AG04450 (cell line): ENCODE results near the gene PITRM1. TPM values are rescaled to one million over a fixed set of nuclear protein-coding genes. Genes with fewer than 3 reads are reported as not detected.

Source experiments
- CTCF ChIA-PET: fragments of 300-600, 350-600 bp; formaldehyde crosslinking; extraction: SDS; loops from one replicate; lab custom pipeline; 2022; ENCODE audit warnings: antibody characterized with exemption, inconsistent platforms; lab: Charles Lee
- POLR2A ChIA-PET: fragments of 350-600 bp; formaldehyde crosslinking; extraction: SDS; loops from one replicate; lab custom pipeline; 2021; ENCODE audit warnings: antibody characterized with exemption, inconsistent platforms; lab: Yijun Ruan, JAX
- DNase-seq: peaks from one replicate; pipeline ENCODE4 v3.0.0-alpha.2; 2011; ENCODE audit warnings: low read depth, low spot score
- H3K27ac ChIP-seq: one replicate; pipeline ENCODE4 v1.5.1; 2012; ENCODE audit warnings: low read depth, low read length, control low read depth
- H3K27me3 ChIP-seq: one replicate; pipeline ENCODE4 v1.6.0; 2012; ENCODE audit warnings: low read length; ENCODE audit not compliant: control insufficient read depth, insufficient read depth
- H3K4me3 ChIP-seq: 2 replicates; pipeline ENCODE4 v1.5.1; 2011; ENCODE audit warnings: mild to moderate bottlenecking, low read depth, low read length, control low read depth
- H3K9me3 ChIP-seq: 2 replicates; pipeline ENCODE4 v1.5.1; 2012; ENCODE audit warnings: low read length; ENCODE audit not compliant: control insufficient read depth, insufficient read depth
- polyA plus RNA-seq: library from polyadenylated mRNA; depleted of rRNA; stranded (reverse); fragments of >200 nt; gene quantifications from 2 replicates; pipeline ENCODE4 v1.2.3, GENCODE V29; 2011
- TF ChIP-seq, protein P1 (sequence below): IDR thresholded peaks from 2 replicates; pipeline ENCODE4 v1.5.1; 2011; ENCODE audit warnings: low read depth, low read length, control low read depth, inconsistent platforms

Gene PITRM1
- polyA plus RNA-seq, 1 experiment = 52.8 TPM

DNA sequence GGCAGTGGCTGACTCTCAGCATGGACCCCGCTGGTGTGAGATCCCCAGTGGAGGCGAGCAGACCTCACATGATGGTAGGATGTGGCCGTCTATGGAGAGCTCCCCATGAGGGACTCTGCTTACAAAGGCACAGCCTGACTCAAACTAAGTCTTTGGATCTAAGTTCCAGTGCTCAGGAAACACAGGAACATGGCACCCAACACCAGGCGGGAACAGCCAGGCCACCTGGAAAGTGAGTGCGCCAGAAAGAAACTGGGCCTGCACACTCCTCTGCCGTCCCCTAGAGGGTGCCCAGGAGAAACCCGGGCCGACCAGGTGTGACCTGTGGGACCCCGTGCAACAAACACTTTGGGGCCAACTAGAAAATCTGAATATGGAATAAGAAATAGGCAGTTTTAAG is 10.0 kb downstream of the PITRM1 start:
- H3K4me3 ChIP-seq = no peak overlapping the region
- POLR2A ChIA-PET = no interaction called here

DNA sequence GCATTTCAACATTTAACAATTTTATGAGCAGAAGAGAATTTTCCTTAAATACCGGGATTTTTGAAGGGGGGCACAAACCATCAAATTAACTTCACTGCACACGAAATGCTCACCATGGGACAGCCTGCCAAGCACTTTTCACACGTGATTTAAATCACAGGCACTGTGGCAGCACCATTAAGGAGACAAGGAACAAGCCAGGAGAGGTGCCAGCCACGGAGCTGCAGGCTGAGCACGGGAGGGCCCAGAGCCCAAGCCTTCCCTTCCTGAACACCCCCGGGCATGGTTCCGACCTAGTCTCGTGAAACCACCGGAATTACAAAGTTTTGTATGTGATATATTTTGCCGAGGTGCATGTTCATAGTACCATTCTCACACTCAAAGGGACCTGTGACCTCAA is 13.4 kb downstream of the PITRM1 start:
- ChIA-PET POLR2A (no interaction called here), CTCF (no interaction called here)
- TF ChIP-seq, protein P1, sequence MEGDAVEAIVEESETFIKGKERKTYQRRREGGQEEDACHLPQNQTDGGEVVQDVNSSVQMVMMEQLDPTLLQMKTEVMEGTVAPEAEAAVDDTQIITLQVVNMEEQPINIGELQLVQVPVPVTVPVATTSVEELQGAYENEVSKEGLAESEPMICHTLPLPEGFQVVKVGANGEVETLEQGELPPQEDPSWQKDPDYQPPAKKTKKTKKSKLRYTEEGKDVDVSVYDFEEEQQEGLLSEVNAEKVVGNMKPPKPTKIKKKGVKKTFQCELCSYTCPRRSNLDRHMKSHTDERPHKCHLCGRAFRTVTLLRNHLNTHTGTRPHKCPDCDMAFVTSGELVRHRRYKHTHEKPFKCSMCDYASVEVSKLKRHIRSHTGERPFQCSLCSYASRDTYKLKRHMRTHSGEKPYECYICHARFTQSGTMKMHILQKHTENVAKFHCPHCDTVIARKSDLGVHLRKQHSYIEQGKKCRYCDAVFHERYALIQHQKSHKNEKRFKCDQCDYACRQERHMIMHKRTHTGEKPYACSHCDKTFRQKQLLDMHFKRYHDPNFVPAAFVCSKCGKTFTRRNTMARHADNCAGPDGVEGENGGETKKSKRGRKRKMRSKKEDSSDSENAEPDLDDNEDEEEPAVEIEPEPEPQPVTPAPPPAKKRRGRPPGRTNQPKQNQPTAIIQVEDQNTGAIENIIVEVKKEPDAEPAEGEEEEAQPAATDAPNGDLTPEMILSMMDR = no peak
- Histone ChIP-seq H3K27ac (no peak overlapping the region), H3K27me3 (no peaks in the 10 kb centered on the region), H3K4me3 (no peak overlapping the region), H3K9me3 (no peaks in the 10 kb centered on the region)
- no peak for DNase-seq

More for the DNA sequence above, 10.0 kb downstream of the PITRM1 start:
- Histone ChIP-seq H3K27ac (no peak overlapping the region), H3K9me3 (no peaks in the 10 kb centered on the region), H3K27me3 (no peaks in the 10 kb centered on the region)
- CTCF ChIA-PET = interaction anchor here (0.6 kb wide), 1 partner anchor 19 kb away, joined by 3 read pairs; no protein-coding TSS in a partner anchor
- TF ChIP-seq, protein P1 = no peak
- no peak for DNase-seq

DNA sequence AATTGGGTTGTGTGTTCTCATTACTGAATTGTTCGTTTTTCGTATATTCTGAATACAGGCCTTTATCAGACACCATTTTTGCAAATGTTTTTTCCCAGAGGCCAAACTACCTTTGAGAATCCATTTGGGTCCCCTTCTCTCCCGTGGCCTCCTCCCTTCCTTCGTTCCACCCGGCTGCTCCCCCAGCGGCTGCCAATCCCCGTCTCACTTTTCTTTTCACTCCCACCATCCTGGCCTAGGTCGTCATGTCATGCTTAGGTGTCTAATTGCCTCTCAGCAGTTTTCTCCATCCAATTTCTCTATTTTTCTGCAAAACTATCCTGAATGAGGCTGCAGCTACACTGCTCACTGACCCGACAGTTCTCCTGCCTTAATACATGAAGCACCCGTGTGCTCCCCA is 17.9 kb downstream of the PITRM1 start:
- H3K27ac ChIP-seq = no peak overlapping the region
- ChIA-PET POLR2A (interaction anchor here (1.0 kb wide), 1 partner anchor 18 kb away, joined by 3 read pairs; the partner anchor contains the start of gene PITRM1), CTCF (no interaction called here)
- no peak for DNase-seq
- H3K4me3 ChIP-seq = no peak overlapping the region
- TF ChIP-seq, protein P1 = no peak
- no peaks in the 10 kb centered on the region for H3K27me3 ChIP-seq
- H3K9me3 ChIP-seq = no peaks in the 10 kb centered on the region

DNA sequence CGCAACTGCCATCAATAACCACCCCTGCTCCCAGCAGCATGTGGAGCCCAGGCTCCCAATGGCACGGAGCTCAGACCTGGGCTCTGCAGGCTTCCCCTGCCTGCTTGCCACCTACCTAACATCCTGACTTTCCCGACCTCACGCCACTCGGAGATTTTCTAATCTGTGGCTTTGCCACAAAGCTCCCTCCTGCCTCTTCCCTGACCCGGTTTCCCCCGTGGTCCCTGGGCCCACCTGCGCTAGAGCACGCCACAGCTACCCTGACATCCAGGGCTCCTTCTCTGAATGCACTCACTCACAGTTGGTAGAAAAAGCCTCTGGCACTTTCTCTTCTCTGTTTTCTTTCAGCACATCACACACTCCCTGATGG is 20.0 kb downstream of the PITRM1 start:
- Histone ChIP-seq H3K9me3 (no peaks in the 10 kb centered on the region), H3K4me3 (no peak overlapping the region), H3K27me3 (no peaks in the 10 kb centered on the region), H3K27ac (no peak overlapping the region)
- ChIA-PET CTCF (interaction anchor here (1.7 kb wide), 1 partner anchor 9 kb away, joined by 3 read pairs; no protein-coding TSS in a partner anchor), POLR2A (no interaction called here)
- no peak for DNase-seq
- TF ChIP-seq, protein P1 = no peak

DNA sequence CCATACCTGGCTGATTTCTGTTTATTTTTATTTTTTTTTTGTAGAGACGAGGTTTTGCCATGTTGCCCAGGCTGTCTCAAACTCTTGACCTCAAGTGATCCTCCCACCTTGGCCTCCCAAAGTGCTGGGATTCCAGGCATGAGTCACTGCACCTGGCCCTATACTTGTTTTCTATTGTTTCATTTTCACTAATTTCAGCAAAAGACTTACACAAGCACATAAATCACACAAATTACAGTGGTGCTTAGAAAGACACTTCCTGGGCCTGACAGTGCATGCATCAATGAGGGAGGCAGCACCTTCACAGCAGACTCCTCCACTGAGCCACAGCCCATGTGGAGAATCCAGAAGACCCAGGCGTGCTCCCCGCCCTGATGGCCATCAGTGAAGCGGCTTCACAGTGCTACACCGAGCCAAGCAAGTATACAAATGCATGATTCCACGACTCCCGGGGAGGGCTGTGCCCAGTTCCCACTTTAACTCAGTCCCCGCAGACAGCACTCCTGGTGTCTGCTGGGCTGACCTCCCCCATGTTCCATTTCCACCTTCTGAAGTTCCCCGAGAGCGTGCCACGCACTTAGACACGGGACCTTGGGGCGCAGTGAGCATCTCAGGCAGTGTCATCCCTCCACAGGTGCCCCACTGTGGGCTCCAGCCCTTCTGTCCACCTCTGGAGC is 20.6 kb downstream of the PITRM1 start:
- Histone ChIP-seq H3K4me3 (no peak overlapping the region), H3K27me3 (no peaks in the 10 kb centered on the region), H3K9me3 (no peaks in the 10 kb centered on the region), H3K27ac (no peak overlapping the region)
- DNase-seq = no peak
- CTCF ChIA-PET = interaction anchor here (1.7 kb wide), 1 partner anchor 10 kb away, joined by 3 read pairs; no protein-coding TSS in a partner anchor
- POLR2A ChIA-PET = no interaction called here
- TF ChIP-seq, protein P1 = no peak
